A172 (cell line): ENCODE measurements around the gene TPO. TPM values are rescaled to one million over a fixed set of nuclear protein-coding genes. Genes with fewer than 3 reads are reported as not detected.
"Not testable (repeated sequence)": the region's sequence is repeated elsewhere in the genome, so short reads cannot be mapped to it uniquely, and the experiment has no call there.

ENCODE experiments used
- DNase-seq: peaks from one replicate; pipeline ENCODE4 v3.0.0-alpha.2; 2015; ENCODE audit warnings: low spot score
- total RNA-seq: library from RNA; depleted of rRNA; stranded (reverse); fragments of >200 nt; shearing (Covaris generic); gene quantifications from 2 replicates; pipeline ENCODE4 v1.2.3, GENCODE V29; 2014

Gene TPO
- total RNA-seq, 1 experiment from 2014 or later = not detected

- no peak for DNase-seq
These were observed 88.7 kb downstream of the TPO start for GRCh38 chr2:1501991-1502390.

GRCh38 chr2:1502891-1503304, 89.6 kb downstream of the TPO start:
- DNase-seq = no peak

GRCh38 chr2:1503471-1504310, 90.4 kb downstream of the TPO start:
- DNase-seq = no peak

GRCh38 chr2:1504311-1504750, 91.1 kb downstream of the TPO start:
- DNase-seq = no peak

GRCh38 chr2:1505031-1505441, 91.8 kb downstream of the TPO start:
- no peak for DNase-seq

- DNase-seq = no peak
These were observed 96.2 kb downstream of the TPO start for GRCh38 chr2:1509271-1510065.

- DNase-seq = no peak
These were observed 96.9 kb downstream of the TPO start for GRCh38 chr2:1510176-1510575.

GRCh38 chr2:1511455-1511854, 98.2 kb downstream of the TPO start:
- DNase-seq = no peak

GRCh38 chr2:1512321-1513289, 99.3 kb downstream of the TPO start:
- DNase-seq = no peak

- no peak for DNase-seq
These were observed 101.3 kb downstream of the TPO start for GRCh38 chr2:1514391-1515072.

- DNase-seq = no peak
These were observed 101.8 kb downstream of the TPO start for GRCh38 chr2:1515073-1515430.

- no peak for DNase-seq
These were observed 102.9 kb downstream of the TPO start for GRCh38 chr2:1515986-1516797.

GRCh38 chr2:1516798-1517060, 103.5 kb downstream of the TPO start:
- no peak for DNase-seq

- not testable (repeated sequence) for DNase-seq
These were observed 104.0 kb downstream of the TPO start for GRCh38 chr2:1517291-1517690.

- DNase-seq = no peak
These were observed 104.5 kb downstream of the TPO start for GRCh38 chr2:1517786-1518185.

- DNase-seq = no peak
These were observed 105.1 kb downstream of the TPO start for GRCh38 chr2:1518331-1518803.

GRCh38 chr2:1518867-1519530, 105.7 kb downstream of the TPO start:
- DNase-seq = peak; percentile 25

- DNase-seq = no peak
These were observed 108.1 kb downstream of the TPO start for GRCh38 chr2:1521191-1521877.
